AG04450 (cell line): Measurements from ENCODE around the gene LARP6. TPM values are rescaled to one million over a fixed set of nuclear protein-coding genes. Genes with fewer than 3 reads are reported as not detected.
"Not testable (repeated sequence)": the region's sequence is repeated elsewhere in the genome, so short reads cannot be mapped to it uniquely, and the experiment has no call there.

Experiments used
- CTCF ChIA-PET: fragments of 300-600, 350-600 bp; formaldehyde crosslinking; extraction: SDS; loops from one replicate; lab custom pipeline; 2022; ENCODE audit warnings: antibody characterized with exemption, inconsistent platforms; lab: Charles Lee
- POLR2A ChIA-PET: fragments of 350-600 bp; formaldehyde crosslinking; extraction: SDS; loops from one replicate; lab custom pipeline; 2021; ENCODE audit warnings: antibody characterized with exemption, inconsistent platforms; lab: Yijun Ruan, JAX
- DNase-seq: peaks from one replicate; pipeline ENCODE4 v3.0.0-alpha.2; 2011; ENCODE audit warnings: low read depth, low spot score
- H3K27ac ChIP-seq: one replicate; pipeline ENCODE4 v1.5.1; 2012; ENCODE audit warnings: low read depth, low read length, control low read depth
- H3K27me3 ChIP-seq: one replicate; pipeline ENCODE4 v1.6.0; 2012; ENCODE audit warnings: low read length; ENCODE audit not compliant: control insufficient read depth, insufficient read depth
- H3K4me3 ChIP-seq: 2 replicates; pipeline ENCODE4 v1.5.1; 2011; ENCODE audit warnings: mild to moderate bottlenecking, low read depth, low read length, control low read depth
- H3K9me3 ChIP-seq: 2 replicates; pipeline ENCODE4 v1.5.1; 2012; ENCODE audit warnings: low read length; ENCODE audit not compliant: control insufficient read depth, insufficient read depth
- CTCF ChIP-seq: IDR thresholded peaks from 2 replicates; pipeline ENCODE4 v1.5.1; 2011; ENCODE audit warnings: low read depth, low read length, control low read depth, inconsistent platforms
- polyA plus RNA-seq: library from polyadenylated mRNA; depleted of rRNA; stranded (reverse); fragments of >200 nt; gene quantifications from 2 replicates; pipeline ENCODE4 v1.2.3, GENCODE V29; 2011

LARP6 gene
- polyA plus RNA-seq, 1 experiment = 235 TPM

- H3K27me3 ChIP-seq = no peaks in the 10 kb centered on the region
- peak; percentile 77 for TF ChIP-seq CTCF
- H3K4me3 ChIP-seq = no peak overlapping the region
- ChIA-PET CTCF (interaction anchor here (0.6 to 4.1 kb wide), 32 partner anchors 9 to 306 kb away, joined by 3 to 67 read pairs (median 5); partner anchors contain the start of gene LARP6), POLR2A (interaction anchor here (0.6 to 2.2 kb wide), 3 partner anchors 19 to 1560 kb away, joined by 3 to 10 read pairs (median 3); no protein-coding TSS in a partner anchor)
- H3K9me3 ChIP-seq = peaks cover 8% of the 10 kb centered on the region
- no peak for DNase-seq
- H3K27ac ChIP-seq = no peak overlapping the region
Observed at GRCh38 chr15:70875001-70875782, 21.2 kb upstream of the LARP6 start.

DNA sequence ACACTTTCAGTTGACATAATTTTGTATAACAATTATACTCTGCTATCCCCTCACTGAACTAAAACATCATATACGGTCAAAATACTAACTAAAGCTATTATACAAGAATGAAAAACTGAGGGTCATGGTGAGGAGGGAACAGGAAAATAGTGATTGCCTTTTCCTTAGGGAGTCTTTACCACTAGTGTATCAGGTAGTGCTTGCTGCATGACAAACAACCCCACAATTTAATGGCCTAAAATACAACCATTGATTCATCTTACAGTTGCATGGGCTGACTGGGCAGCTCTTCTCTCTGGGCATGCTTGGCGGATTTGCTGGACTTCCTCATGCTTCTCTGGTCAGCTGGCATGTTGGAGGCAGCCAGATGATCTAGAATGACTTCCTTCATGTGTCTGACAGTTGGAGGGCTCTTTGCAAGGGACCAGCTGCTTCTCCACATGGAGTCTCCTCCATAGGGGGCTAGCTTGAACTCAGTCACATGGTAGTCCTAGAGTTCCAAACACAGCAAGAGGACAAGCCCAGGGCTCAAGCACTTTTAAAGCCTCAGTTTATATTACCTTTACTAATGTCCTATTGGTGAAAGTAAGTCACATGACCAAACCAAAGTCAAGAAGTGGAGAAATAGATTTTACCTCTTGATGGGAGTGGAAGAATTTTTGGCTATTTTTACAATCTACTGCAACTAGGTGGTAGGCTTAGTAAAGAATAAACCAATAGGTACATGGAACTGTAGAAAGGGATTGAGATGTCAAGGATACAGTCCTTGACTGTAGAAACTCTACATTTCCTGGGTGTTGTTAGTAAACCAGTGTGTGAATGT, 19.5 kb upstream of the LARP6 start:
- H3K9me3 ChIP-seq = peaks cover 8% of the 10 kb centered on the region
- H3K27me3 ChIP-seq = no peaks in the 10 kb centered on the region
- CTCF ChIA-PET = interaction anchor here (1.3 to 4.1 kb wide), 7 partner anchors 10 to 200 kb away, joined by 5 to 67 read pairs (median 10); no protein-coding TSS in a partner anchor
- DNase-seq = no peak
- H3K4me3 ChIP-seq = no peak overlapping the region
- no peak for TF ChIP-seq CTCF
- H3K27ac ChIP-seq = no peak overlapping the region
- POLR2A ChIA-PET = interaction anchor here (0.6 to 2.2 kb wide), 3 partner anchors 17 to 107 kb away, joined by 3 to 10 read pairs (median 5); partner anchors contain the start of gene LARP6

DNA sequence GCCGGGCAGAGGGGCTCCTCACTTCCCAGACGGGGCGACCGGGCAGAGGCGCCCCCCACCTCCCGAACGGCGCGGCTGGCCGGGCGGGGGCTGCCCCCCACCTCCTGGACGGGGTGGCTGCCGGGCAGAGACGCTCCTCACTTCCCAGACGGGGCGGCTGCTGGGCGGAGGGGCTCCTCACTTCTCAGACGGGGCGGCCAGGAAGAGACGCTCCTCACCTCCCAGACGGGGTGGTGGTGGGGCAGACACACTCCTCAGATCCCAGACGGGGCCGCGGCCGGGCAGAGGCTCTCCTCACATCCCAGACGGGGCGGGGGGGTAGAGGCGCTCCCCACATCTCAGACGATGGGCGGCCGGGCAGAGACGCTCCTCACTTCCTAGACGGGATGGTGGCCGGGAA, 17.5 kb upstream of the LARP6 start:
- H3K9me3 ChIP-seq, H3K27ac ChIP-seq, DNase-seq, H3K4me3 ChIP-seq, H3K27me3 ChIP-seq, POLR2A ChIA-PET: not testable (repeated sequence)
- CTCF ChIA-PET = interaction anchor here (0.7 kb wide), 1 partner anchor 15 kb away, joined by 6 read pairs; no protein-coding TSS in a partner anchor

DNA sequence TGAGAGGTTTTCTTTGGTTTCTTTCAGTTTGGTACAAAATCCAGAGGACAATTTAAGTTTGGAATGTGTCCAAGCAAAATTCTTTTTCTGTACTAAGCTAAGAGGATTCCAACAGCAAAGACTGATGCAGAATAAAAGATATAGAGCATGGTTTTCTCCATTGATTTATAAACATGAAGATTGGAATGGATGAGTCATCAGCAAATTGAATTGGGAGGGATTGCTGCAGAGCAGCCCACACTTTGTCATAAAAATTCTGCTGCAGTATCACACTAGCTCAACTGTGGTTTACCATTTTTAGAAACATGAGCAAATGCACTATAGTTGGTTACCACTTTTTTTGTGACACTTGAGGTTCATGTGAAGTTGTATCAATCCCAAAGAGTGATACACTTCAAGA, 16.1 kb upstream of the LARP6 start:
- no peak for TF ChIP-seq CTCF
- DNase-seq = no peak
- ChIA-PET CTCF (interaction anchor here (0.6 to 3.2 kb wide), 6 partner anchors 44 to 776 kb away, joined by 3 to 17 read pairs (median 4); no protein-coding TSS in a partner anchor), POLR2A (interaction anchor here (0.9 to 1.4 kb wide), 3 partner anchors 9 to 16 kb away, joined by 4 to 17 read pairs (median 5); partner anchors contain the start of gene LARP6)
- Histone ChIP-seq H3K9me3 (peaks cover 8% of the 10 kb centered on the region), H3K27me3 (no peaks in the 10 kb centered on the region), H3K27ac (no peak overlapping the region), H3K4me3 (no peak overlapping the region)

GRCh38 chr15:70869346-70869745, 15.4 kb upstream of the LARP6 start:
- POLR2A ChIA-PET = interaction anchor here (0.8 to 1.4 kb wide), 4 partner anchors 10 to 22 kb away, joined by 3 to 17 read pairs (median 4); partner anchors contain the start of gene LARP6
- no peaks in the 10 kb centered on the region for H3K27me3 ChIP-seq
- CTCF ChIA-PET = interaction anchor here (0.7 to 3.2 kb wide), 4 partner anchors 45 to 188 kb away, joined by 3 to 17 read pairs (median 6); no protein-coding TSS in a partner anchor
- no peak overlapping the region for H3K27ac ChIP-seq
- no peak for TF ChIP-seq CTCF
- no peak for DNase-seq
- H3K9me3 ChIP-seq = peaks cover 8% of the 10 kb centered on the region
- no peak overlapping the region for H3K4me3 ChIP-seq
